Measurements from ENCODE around the gene TMPRSS3.
"Not testable (repeated sequence)": the region's sequence is repeated elsewhere in the genome, so short reads cannot be mapped to it uniquely, and the experiment has no call there.

TMPRSS3 gene

DNA sequence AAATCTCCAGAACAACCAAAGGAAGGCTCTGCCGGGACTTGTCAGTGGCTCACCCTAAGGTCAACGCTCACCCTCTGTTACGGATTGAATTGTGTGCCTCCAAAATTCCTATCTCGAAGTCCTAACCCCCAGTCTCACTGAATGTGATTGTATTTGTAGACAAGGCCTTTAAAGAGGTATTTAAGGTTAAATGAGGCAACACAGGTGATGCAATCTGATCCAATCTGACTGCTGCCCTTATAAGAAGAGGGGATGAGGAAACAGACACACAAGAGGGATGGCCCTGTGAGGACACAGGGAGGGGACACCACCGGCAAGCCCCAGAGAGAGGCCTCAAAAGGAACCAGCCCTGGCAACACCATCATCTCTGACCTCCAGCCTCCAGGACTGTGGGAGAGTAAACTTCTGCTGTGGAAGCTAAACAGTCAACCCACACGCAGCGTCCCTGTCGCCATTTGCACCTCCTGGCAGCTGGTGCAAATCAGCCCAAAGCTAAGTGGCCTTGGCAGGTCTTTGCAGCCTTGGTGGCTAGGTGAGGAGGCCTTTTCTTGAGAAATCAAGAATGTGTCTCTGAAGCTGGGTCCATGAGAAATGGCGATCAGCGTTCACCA lies 32.1 kb upstream of the TMPRSS3 start:
- no peak for DNase-seq

DNA sequence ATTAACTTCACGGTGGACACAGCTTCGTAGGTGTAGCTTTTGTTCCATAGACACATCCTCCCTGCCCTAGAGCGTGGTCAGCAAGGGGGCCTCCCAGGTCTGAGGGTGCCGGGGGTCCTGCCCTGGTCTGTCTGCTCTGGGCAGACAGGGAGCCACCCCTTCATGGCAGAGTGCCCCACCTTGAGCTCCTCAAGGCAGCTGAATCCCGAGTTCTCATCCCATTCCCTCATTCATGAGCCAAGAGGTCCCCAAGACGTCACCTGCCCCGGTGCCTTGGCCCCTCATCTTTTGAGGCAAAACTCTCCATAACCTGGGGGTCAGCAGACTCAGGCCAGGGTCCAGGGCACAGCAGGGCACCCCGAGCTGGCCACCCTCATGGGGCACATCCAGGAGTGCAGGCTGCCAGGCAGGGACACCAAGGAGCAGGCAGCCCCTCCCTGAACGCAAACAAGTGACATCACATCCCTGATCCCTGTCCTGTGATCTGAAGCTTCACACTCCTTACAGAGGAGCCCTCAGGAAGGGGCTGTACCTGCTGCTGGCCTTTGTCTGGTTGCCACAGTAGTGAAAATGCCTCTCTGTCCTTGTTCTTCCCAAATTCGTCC lies 31.1 kb upstream of the TMPRSS3 start:
- no peak for DNase-seq

DNA sequence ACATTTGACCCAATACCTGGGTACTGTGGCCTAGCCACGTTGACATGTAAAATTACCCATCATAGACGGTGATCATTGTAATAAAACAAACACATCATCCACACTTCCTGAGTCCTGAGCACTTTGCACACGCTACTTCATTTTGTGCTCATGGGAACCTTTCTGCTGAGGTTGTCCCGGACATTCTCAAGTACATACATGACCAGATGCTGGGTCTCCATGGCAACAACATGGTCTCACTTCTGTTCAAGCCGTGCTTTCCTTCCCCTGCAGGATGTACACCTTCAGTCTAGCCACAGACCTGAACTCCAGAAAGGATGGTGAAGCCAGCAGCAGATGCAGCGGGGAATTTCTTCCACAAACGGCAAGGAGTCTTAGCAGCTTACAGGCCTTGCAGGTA lies 30.6 kb upstream of the TMPRSS3 start:
- peak; percentile 25 for DNase-seq

DNA sequence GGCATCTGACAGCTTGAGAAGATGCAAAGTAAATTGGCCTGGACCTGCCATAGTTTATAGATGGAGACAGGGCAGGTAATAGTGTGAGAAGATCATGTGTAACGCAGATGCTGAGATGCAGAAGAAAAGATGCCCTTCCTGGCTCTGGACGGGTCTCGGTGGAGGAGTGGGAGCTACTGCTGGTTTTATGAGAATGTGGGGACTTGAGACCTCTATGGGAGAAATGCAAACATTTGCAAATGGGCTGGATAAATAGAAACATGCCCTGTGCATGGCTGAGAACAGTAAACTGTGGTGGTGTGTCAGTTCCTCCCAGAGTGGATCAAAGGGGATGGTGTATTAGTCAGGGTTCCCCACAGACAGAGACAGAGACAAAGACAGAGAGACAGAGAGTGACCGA lies 29.7 kb upstream of the TMPRSS3 start:
- no peak for DNase-seq

DNA sequence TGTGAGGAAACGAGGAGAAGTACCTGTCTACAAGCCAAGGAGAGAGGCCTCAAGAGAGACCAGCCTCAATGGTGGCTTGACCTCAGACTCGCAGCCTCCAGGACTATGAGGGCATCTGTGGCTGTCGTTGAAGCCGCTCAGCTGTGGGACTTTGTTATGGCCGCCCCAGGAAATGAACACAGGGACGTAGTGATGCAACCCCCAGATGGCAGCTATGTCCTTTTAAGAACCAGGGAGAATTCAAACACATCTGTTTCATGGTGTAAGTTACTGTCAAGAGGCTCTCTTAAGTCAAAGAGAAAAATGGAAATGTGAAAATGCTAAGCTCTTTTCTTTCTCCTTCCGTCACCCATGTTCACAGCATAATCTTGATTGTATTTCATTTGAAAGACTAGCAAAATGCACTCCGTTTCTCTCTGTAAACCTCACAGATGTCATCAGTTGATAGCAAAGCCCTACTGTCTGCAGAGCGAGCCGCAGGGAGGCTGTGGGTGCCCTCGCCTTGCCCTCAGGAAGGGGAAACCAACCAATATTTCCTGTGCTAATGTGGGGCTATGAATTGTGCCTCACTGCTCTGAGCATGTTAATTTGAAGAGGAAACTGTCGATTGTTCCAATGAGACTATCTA lies 29.2 kb upstream of the TMPRSS3 start:
- no peak for DNase-seq

DNA sequence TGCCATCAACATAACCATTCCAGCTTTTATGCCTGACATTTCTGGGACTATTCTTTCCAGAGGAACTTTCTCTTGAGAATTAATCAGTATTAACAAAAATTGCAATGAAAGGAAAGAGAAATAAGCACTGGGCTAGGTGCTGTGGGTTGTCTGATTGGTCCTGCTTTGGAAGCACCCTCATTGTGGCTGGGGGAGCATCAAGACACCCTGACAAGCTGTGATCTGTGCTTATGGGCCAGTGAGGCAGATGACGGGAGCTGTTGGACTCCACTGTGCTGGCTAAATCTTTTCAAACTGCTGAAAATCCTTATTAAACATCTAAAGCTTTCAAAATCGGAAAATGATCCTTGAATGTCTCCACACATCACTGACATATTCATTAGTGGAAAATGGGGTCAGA lies 27.8 kb upstream of the TMPRSS3 start:
- DNase-seq = no peak

DNA sequence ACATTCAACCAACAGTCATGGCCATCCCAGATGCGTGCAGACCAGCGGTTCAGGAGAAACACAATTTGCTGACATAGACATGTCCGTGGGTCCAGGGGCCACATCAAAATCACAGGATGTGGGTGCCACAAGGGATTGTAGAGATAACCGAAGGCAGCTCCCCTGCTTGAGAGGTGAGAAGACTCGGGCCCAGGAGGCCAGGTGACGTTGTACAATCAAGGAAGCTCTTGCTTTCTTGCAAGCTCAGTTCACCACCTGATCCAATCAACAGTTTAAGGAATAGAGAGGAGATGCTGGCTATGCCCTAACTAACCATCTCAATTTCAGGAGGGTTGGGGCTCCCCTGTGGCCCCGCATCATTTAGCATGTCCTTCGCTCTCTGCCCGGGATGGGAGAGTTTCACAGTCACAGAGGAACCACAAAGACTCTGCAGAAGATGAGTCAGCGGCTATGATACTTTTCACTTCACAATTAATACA lies 27.4 kb upstream of the TMPRSS3 start:
- DNase-seq = no peak

DNA sequence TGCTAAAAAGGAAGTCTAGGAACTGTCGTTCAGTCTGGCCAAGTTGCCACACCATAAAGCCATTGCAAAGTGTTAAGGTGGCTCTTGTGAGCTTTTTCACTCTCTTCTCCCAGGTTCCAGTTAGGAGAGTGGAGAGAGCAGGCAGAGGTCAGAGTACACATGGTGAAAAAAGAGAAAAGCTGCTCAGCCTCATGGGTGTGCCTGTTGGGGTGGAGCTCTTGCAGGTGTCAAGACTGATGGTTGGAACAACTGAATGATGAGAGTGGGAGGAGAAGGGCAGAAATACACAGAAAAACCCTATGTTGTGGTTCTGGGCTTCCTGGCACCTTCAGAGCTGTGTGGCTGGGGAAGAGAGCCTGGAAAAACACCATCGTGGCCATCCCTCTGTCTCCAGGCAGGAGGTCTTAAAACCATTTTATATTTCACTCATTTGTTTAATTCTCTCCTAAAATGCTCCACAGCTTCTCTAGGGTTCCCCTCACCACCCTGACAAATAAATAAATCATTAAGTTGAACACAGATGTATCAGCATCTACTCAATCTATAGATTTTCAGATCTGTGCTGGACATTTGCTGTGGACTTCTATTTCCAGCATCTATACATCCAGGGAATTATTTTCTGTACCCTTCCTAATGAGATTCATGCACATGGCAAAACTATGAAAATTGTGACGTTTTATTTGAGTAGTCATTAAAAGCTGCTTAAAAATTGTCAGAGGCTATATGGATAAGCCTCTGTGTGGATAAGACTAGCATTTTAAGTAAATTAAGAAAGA lies 25.4 kb upstream of the TMPRSS3 start:
- DNase-seq = no peak

DNA sequence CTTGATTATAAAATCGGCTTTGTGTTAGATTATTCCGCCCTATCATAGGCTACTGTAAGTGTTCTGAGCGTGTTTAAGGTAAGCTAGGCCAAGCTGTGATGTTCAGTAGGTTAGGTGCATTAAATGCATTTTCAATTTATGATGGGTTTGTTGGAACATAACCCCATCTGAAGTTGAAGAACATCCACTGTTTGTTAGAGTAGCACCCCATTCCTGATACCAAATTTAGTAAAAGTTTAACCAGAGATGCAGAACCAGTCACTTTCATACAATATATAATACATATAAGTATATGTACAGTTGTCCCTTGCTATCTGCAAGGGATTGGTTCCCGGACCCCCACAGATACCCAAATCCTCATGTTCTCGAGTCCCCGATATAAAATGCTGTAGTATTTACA lies 24.0 kb upstream of the TMPRSS3 start:
- no peak for DNase-seq

DNA sequence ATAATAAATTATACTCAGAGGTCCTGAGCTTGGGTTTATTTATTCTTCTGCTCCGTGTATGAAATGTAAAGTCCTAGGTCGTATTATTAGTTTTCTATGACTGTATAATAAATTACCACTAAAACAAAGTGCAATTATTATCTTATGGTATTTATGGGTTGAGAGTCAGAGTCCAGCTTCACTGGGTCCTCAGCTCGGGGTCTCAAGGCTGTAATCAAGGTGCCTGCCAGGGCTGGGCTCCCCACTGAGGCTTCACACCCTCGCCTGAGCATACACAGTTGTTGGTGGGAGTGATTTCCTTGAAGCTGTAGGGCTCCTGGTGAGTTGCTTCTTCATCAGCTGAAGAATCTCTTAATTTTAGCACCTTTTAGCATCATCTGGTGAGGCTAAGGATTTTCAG lies 23.0 kb upstream of the TMPRSS3 start:
- no peak for DNase-seq

DNA sequence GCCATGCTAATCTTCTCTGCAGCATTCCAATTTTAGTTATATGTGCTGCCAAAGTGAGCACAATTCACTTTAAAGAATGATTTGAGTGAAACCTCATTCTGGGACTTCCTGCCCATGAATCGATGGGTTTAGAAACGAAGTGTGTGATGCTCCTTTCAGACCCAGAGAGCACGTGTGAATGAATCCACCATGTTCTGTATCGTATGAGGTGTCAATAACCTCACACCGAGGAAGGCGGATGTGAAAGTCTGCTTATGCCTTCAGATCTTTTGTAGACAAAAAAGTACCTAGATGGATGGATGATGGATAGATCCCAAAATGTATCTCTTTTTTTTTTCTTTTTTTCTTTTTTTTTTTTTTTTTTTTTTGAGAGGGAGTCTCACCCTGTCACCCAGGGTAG lies 21.7 kb upstream of the TMPRSS3 start:
- no peak for DNase-seq

DNA sequence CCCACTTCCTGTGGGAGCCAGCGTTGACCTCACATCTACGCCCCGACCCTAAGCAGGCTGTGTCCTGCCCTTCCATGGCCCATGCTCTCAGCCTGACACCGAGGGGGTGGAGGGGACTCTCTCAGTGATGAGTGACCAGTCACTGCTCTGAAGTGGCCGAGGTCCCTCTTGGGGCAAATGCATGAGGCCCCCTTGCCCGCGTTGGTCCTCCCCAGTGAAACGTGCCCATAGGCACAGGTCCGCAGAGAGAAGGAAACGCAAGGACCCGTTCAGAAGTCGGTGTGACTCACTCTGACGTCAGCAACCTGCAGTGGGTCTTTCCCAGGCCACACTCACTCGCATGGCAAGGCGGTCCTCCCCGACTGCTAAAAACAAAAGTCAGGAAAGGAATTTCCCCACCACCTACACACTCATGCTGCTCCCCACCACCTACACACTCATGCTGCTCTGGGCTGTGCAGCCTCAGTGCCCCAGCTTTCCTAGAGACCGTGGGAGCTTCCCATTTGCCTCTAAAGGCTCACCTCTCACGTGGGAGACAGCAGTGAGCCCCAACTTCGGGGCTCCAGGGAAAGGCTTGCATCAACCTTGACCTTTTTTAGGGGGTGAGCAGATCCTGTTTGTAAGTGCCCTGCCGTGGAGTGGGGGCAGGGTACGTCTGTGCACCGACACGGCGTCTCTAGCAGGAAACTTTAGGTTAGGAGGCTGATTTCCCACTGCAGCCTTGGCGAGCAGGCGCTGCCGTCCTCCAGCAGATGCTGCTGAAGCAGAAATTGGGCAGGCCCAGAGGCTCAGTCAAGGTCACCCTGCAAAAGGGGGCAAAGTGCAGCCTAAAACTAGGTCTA lies 19.3 kb upstream of the TMPRSS3 start:
- DNase-seq = no peak

DNA sequence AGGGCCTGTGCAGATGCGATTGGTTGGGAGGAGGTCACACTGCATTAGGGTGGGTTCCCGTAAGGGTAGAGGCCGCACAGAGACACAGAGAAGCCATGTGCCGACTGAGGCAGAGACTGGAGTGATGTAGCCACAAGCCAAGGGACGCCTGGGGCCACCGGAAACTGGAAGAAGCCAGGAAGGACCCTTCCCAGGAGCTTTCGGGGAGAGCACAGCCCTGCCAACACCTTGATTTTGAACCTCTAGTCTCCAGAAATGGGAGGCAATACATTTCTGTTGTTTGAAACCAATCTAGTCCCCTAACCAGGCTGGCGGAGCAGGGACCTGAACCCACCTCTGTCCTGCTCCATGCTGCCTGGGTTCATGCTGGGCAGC lies 18.7 kb upstream of the TMPRSS3 start:
- DNase-seq = no peak

DNA sequence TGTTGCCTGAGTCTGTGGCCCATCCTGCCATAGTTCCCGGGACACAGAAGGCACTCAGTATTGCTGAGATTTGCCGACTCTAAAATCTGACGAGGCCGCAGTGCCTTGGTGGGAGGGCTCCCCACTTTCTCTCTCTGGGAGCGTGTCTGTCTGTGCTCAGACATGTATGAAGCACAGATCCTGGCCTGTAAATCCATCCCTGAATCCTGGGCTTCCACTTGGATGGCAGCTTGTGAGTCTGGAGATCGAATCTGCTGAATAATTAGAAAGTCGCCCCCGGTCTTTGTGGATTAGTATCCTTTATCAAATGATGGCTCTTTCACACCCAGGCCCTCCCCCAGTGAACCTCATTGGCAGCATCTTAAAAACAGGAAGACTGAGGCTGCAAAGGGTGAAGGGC lies 18.2 kb upstream of the TMPRSS3 start:
- no peak for DNase-seq

DNA sequence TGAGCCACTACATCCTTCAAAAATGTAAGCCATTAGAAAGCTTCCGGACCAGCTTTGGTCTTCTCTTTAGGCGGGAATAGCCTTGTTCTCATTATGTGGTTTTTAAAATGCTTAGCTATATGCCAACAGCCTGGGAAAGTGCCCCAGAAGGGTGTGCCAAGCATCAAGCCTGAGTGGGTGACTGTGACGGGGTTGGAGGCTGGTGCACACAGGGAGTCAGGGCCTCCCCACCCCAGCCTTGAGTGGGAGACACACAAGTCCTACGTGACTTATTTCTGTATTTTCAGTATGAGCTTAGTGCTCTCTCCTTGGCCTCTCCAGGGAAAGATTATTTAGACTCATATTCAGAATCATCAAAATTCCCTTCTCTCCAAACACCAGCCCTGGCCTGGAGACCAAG lies 17.6 kb upstream of the TMPRSS3 start:
- DNase-seq = no peak

DNA sequence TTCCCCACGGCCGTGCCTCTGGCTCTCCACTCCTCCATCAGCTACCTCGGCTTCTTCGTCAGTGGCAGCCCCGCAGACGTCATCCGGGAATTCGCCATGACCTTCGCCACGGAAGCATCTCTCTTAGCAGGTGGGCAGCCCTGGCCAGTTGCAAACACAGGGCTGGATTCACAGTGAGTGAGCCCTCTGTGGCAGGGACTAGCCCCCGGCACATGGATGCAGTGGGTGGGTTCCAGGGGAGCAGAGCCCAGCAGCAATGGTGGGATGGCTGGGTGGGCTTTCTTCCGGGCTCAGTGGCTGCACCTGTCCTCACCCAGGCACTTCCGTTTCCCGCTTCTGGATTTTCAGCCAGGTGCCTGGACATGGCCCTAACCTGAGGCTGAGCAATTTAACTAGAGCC lies 17.2 kb upstream of the TMPRSS3 start:
- DNase-seq = no peak

DNA sequence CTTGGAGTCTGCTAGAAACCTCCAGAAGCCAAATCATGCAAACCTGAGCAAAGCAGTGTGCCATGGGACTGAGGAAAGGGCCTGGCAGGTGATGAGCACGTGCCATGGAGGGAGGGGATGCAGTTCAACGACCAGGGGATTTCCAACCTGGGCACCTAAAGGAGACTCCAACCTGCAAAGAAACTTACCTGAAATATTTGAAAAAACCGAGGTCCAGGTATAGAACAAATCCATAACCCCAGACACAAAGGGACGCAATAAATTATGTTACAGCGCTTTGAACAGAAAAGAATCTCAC lies 16.7 kb upstream of the TMPRSS3 start:
- DNase-seq = no peak

DNA sequence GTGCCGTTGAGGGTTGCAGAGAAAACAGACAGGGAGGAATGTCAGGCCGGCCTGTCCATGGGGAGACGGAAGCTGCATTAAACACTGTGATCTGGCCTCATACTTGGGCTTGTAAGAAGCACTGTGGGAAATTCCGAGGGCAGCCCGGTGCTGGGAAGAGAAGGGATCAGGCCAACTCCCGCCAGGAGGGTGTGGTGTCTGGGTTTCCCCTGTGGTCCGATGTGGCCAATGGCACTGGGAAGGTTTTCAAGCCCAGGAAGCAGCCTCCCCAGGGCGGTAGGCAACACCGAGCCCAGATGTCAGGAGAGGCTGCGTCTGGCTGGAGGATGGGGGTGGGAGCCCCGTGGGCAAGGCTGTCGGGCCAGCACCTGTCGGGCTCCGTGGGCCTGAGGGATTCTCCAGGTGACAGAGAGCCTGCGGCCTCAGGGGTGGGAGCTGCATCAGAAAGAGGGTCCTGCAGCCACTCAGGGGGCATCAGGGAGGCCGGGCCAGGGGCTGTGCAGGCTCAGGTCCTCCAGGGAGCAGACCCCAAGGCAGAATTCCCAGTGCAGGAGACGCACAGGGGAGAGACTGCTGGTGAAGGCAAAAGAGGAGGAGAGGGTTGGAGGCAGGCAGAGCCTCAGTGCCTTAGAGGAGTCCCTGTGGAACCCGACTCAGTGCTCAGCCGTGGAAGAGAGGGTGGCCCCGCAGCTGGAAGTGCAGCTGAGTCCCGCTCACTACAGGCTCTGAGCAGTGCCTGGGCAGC lies 16.2 kb upstream of the TMPRSS3 start:
- DNase-seq = no peak

DNA sequence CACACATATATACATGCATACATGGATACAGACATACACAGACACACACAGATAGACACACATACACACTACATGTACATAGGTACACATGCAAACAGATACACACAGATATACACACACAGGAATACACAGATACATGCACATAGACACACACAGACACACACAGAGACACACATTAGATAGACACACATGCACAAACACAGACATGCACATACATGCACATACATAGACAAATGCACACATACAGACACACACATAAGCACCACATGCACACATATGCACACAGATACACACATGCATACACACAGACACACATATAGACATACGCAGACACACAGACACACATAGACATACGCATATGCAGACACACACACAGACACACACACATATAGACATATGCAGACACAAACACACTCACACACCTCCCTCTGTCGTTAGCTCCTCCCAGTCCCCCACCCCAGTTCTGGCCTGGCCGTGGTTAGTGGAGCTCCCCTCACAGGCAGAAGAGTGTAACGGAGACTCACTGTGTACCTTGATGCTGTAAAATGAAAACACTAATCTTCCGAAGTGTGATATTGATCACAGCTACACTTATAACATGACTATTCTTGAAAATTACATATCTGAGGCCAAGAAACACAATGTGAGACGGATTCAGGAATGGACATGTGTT lies 15.5 kb upstream of the TMPRSS3 start:
- DNase-seq = no peak

DNA sequence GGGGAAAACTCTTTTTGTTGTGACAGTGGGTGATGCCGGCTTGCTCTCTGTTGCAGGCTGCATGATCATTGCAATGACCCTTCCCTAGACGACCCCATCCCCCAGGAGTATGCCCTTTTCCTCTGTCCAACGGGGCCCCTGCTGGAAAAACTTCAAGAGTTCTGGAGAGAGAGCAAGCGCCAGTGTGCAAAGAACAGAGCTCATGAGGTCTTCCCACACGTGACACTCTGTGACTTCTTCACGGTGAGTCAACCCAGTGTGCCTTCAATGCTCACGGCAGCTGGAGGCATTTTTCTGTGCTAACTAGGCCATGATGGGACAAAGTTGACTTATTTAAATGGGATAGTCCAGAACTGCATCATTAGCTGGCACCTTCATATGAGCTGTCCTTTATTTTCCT lies 13.5 kb upstream of the TMPRSS3 start:
- no peak for DNase-seq

DNA sequence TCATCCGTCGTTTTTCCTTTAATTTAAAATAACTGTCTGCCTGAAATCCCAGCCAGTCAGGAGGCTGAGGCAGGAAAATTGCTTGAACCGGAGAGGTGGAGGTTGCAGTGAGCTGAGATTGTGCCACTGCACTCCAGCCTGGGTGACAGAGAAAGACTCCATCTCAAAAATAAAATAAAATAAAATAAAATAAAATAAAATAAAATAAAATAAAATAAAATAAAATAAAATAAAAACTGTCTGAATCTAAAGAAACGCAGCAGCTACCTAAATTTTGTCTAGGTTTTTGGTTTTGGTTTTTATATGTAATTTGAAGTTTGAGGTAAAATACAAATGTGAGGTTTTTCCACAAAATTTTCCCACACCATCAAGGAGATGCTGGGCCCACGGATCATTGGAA lies 12.9 kb upstream of the TMPRSS3 start:
- DNase-seq = not testable (repeated sequence)

DNA sequence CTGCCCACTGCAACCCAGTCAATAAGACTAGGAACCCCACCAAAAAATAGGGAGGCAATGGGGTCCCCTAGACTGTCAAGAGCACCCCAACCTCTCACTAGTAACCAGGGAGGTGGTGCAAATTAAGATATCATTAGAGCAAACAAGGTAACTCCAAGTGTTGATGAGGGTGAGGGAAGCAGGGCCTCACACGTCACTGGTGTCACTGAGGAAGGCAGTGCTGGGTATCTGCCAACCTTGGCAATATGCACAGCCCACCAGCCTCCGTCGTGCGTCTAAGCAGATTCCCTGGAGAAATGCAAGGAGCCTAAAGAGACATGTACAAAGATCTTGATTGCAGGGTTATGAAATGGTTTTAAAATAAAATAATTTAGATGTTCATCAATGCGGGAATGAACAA lies 11.6 kb upstream of the TMPRSS3 start:
- DNase-seq = no peak

Measured in NCI-H510A (cell line).